Measurements from ENCODE around the gene SH3BGR. TPM values are rescaled to one million over a fixed set of nuclear protein-coding genes. Genes with fewer than 3 reads are reported as not detected.

The SH3BGR gene
- total and polyA plus RNA-seq, 2 of the 4 experiments (the other 2 are of a cell fraction), result 1.6 to 2.0 TPM

GRCh38 chr21:39483917-39484316, 32.1 kb downstream of the SH3BGR start:
- no peak overlapping the region for H2BK120ac ChIP-seq (ENCODE audit: low read depth, low read length)
- ChIA-PET POLR2A (ENCODE audit: unreplicated experiment) (no interaction called here), CTCF (interaction anchor here (0.6 to 0.7 kb wide), 2 partner anchors 30 to 33 kb away, joined by 3 read pairs; no protein-coding TSS in a partner anchor)
- no peaks in the 10 kb centered on the region for H3K36me3 ChIP-seq (ENCODE audit: control insufficient read depth, insufficient read depth, low read length)
- no peak overlapping the region for H3K4ac ChIP-seq (ENCODE audit: low read depth, low read length)
- BruUV-seq (replicated peaks), result no TSS peak
- H2BK5ac ChIP-seq (ENCODE audit: low read depth, low read length, poor library complexity, severe bottlenecking), result no peak overlapping the region
- no peaks in the 10 kb centered on the region for H4K20me1 ChIP-seq (ENCODE audit: insufficient read depth, low read length)
- peak; percentile 52 for DNase-seq
- no peaks in the 10 kb centered on the region for H3K4me1 ChIP-seq (ENCODE audit: control insufficient read depth, insufficient read depth, low read length)
- H2BK15ac ChIP-seq (ENCODE audit: low read depth, low read length), result no peak overlapping the region
- no peaks in the 10 kb centered on the region for H3K27me3 ChIP-seq (ENCODE audit: control insufficient read depth, insufficient read depth, low read length)
- H2AFZ ChIP-seq (replicated peaks; ENCODE audit: low read length, poor library complexity), result no peak overlapping the region
- dilution Hi-C loops (cut with HindIII; ENCODE audit: low sequenced_read_pairs, unreplicated experiment), result no loop called here
- in situ Hi-C loops (cut with MboI; ENCODE audit: low sequenced_read_pairs), result no loop called here
- H4K8ac ChIP-seq (ENCODE audit: low read depth in 2 of 2, low read length in 2 of 2), result no peak overlapping the region
- no peaks in the 10 kb centered on the region for H3K9me3 ChIP-seq (ENCODE audit: control insufficient read depth, insufficient read depth, low read length)
- H3K4me3 ChIP-seq (ENCODE audit: insufficient read depth, low read depth, low read length), result no peak overlapping the region
- H3K9me1 ChIP-seq (ENCODE audit: insufficient read depth, low read length), result no peaks in the 10 kb centered on the region
- no peak overlapping the region for H3K9ac ChIP-seq (ENCODE audit: low read depth, low read length)
- H2BK20ac ChIP-seq (ENCODE audit: low read depth, low read length), result no peak overlapping the region
- no peak overlapping the region for H3K4me2 ChIP-seq (ENCODE audit: low read depth, low read length)
- no peak overlapping the region for H3K27ac ChIP-seq (ENCODE audit: insufficient read depth, low read length)
- H3K79me1 ChIP-seq (ENCODE audit: low read depth in 1 of 2, low read length in 2 of 2), result no peaks in the 10 kb centered on the region
- no peak overlapping the region for H4K5ac ChIP-seq (ENCODE audit: low read depth, low read length)
- peak; percentile 32; the same call in 1 of the 2 replicates for ATAC-seq (ENCODE audit: low read depth)
- H2AK9ac ChIP-seq (replicated peaks; ENCODE audit: low read depth, low read length, poor library complexity), result no peak overlapping the region
- intact Hi-C loops (cut with micrococcal nuclease), result no loop called here
- no peak overlapping the region for H3K18ac ChIP-seq (ENCODE audit: low read depth, low read length)
- no peak overlapping the region for H4K91ac ChIP-seq (ENCODE audit: insufficient read depth, low read depth, low read length)
- no peak overlapping the region for H3K56ac ChIP-seq (ENCODE audit: extremely low read depth, insufficient read depth, low read length)
- H3K14ac ChIP-seq (replicated peaks; ENCODE audit: low read depth, low read length), result no peak overlapping the region
- no peak overlapping the region for H3K23ac ChIP-seq (ENCODE audit: low read depth, low read length)
- no CpG with 5 or more reads among the region's 1 CpG for WGBS, 2 experiments (ENCODE audit: extremely low coverage in 2 of 2, insufficient read length in 1 of 2)
- H2AK5ac ChIP-seq (ENCODE audit: low read depth, low read length), result no peak overlapping the region
- no peak for TF ChIP-seq NFE2L2 (IDR thresholded peaks at IDR 0.05; ENCODE audit: low read depth, low read length)
- no peak for TF ChIP-seq RAD21 (IDR thresholded peaks at IDR 0.05; ENCODE audit: low read length)
- no peak for TF ChIP-seq CHD1 (IDR thresholded peaks at IDR 0.05; ENCODE audit: low read depth, low read length)

Data from IMR-90 (cell line).